8988T (cell line): Measurements from ENCODE around the gene ATAD3C.
A peak's percentile ranks its signal among the peaks of the same experiment; 100 is the strongest.
"Not testable (repeated sequence)": the region's sequence is repeated elsewhere in the genome, so short reads cannot be mapped to it uniquely, and the experiment has no call there.

Experiments used
- DNase-seq: peaks from one replicate; pipeline ENCODE4 v3.0.0; 2011

ATAD3C gene

DNA sequence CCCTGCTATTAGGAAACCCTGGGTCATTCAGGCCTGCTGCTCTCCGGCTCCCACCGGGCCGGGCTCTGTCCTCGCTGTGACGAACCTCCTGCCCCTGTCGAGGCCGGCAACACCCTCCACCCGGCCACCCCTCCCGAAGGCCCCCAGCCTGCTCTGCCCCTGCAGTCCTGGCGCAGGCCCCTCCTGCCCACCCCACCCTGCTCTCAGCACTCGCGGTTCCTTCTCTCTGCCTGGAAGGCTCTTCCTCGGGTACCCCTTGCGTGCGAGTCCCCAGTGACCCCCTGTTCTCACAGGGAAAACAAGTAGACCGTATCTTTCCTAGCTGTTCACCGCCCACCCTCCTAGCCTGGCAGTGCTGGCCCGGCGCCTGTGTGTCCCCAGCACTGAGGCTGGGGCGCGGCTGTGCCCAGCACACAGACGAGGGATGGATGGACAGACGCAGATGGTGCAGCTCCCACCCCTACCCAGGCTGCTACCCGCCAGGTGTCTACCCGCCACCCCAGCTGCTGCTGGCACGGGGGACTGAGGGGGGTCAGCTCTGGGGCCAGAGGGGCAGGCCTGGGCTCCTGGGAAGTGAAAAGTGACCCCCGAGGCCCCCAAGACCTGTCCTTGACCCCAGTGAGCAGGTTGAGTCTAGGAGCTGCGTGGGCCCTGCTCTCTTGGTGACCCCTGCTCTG, 17.1 kb upstream of the ATAD3C start:
- no peak for DNase-seq

DNA sequence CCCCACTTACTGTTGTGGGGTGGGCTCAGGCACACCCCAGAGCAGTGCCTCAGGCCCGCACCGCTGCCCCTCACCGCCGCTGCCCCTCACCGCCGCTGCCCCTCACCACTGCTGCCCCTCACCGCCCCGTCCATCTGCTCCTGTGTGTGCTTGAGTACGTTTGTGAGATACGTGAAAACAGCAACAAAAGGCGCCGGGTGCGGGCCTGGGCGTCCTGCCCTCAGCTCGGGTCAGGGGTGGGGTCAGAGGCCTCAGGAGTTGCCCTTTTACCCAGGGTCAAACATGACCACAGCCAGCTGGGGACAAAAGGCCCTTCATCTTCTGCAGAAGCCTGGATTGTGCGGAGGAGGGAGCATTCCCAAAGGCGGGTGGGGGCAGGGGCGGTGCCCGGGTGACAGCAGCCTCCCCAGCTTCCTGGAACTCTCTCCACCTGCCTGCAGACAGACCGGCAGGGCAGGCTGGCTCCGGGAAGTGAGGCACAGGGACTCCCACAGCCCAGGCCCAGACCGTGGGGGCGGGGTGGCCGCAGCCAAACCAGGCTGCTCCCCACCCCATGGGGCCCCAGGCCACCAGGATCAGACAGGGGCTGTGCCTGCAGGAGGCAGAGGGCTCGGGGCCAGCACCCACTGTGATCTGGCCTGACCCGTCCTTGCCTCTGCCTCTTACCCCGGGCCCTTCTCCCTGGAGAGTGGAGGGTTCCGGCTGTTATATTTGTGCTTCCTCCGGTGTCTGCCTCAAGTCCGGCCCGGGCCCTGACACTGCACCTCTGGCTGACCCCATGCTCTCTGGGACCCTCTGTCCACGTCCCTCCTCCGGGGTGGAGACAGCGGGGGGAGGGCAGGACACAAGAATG, 16.3 kb upstream of the ATAD3C start:
- DNase-seq, result peak; percentile 81

- peak; percentile 61 for DNase-seq
Measured at GRCh38 chr1:1433804-1434130, 15.7 kb upstream of the ATAD3C start.

DNA sequence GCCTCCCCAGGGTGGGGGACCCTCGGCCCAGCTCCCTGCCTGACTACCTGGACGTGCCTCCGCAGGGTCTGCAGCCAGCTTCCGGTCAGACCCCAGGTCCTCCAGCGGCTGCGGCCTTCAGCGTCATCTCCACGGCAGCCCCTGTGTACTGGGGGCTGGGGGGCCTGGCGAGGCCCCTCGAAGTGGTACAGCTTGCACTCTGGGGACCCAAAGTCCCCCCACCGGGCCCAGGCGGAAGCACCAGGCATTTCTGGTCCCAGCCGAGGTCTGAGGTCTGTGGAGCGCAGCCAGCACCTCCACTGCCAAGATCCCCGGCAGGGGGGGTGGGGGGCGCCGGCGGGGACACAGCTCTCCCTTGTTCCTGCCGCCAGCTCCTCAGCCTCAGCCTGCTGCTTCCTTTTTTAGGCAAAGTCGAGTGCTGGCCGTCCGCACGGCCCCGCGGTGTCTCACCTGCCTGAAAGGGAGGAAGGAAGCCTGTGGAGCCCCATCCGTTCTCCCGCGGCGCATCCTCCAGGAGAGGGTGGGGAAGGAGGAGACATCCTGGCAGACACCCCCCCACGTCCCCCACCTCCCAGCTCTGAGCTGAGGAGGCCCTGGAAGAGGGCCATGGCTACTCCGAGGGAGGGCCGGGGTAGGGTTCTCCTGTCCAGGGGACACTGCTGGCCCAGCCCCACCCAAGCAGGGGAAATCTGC, 15.2 kb upstream of the ATAD3C start:
- peak; percentile 54 for DNase-seq

- peak; percentile 38 for DNase-seq
Measured at GRCh38 chr1:1434824-1435105, 14.7 kb upstream of the ATAD3C start.

- peak; percentile 69 for DNase-seq
Measured at GRCh38 chr1:1435106-1435903, 14.2 kb upstream of the ATAD3C start, which contains the start of gene VWA1. VWA1 (plus strand) TSS chr1:1435690; CDS start chr1:1435749, 59 bp downstream.

DNA sequence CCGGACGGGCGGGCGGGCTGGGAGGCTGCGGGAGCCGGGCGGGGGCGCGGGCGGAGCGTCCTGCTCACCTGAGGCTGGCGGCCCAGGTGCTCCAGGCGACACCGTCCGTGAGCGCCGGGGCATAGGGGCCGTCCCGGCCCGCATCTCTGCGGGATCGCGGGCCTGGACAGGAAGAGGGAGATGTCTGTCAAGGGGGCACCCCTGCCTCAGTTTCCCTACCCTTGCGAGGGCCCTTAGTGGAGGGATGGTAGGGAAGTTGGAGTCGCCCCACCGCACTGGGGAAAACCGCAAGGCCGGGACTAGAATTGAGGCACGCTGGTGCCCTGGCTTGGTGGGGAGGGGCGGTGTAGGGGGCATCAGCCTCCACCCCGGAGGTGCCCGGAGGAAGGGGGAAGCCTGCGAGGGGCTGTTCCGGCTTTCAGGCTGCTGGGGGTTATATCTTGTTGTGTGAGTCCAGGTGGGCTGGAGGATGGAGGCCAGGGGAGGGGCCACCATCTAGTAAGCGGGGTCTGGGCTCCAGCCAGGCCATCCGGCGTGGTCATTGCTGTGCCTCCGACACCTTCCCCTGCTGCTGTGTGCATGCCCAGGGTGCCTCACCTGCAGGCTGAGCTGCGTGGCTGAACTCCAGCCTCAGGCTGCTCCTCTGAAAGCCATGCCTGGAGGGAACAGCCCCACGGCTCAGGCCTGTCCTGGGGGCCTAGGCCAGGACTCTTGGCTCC, 13.4 kb upstream of the ATAD3C start:
- DNase-seq, result peak; percentile 79

- no peak for DNase-seq
Measured at GRCh38 chr1:1436630-1437032, 12.9 kb upstream of the ATAD3C start.

GRCh38 chr1:1437033-1437903, 12.2 kb upstream of the ATAD3C start:
- peak; percentile 59 for DNase-seq

DNA sequence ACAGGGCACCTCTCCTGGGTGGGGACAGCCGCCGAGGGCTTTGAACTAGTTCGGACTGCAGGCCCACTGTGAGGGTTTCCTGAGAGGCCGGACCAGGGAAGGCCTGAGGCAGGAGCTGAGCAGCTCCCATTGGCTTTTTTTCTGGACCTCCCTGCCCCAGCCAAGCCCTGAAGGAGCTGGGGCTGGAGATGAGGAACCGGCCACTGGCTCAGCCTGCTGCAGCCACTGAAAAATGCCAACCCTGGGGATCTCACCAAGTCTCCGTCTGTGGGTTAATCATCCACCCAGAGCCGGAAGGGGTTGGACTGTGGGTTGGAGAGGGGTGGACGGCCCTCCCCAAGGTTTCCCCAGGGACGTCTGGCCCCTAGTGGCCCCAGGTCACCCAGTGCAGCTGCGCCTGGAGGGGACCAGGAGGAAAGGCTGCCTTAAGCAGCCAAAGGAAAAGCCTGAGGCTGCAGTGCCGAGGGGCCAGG, 11.5 kb upstream of the ATAD3C start:
- DNase-seq, result peak; percentile 69

DNA sequence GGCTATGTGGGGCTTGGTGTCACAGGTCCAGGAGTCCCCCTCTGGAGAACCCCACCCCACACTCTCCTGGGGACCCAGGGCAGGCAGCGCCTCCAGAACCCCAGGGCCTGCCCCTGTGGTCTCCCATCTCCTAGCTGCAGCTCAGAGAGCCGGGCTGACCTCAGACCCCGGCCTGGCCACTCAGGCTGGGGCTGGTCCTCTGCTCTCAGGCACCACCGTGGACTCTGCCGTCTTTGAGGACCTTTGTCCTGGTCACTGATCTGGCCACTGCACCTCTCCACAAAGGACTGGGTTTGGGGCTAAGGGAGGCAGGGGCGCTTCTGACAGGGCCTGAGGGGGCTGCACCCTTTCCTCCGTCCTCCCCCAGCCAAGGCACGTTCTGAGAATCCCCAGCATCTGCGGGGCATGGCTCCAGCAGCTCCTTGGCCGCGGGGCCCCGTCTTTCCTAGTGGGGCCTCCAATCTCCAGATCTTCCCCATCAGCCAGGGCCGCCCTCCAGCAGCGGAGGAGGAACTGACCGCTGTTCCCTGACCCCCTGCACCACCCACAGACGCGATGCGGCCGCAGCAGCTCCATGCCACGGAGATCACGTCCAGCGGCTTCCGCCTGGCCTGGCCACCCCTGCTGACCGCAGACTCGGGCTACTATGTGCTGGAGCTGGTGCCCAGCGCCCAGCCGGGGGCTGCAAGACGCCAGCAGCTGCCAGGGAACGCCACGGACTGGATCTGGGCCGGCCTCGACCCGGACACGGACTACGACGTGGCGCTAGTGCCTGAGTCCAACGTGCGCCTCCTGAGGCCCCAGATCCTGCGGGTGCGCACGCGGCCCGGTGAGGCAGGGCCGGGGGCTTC, 10.7 kb upstream of the ATAD3C start:
- peak; percentile 30 for DNase-seq

- peak; percentile 33 for DNase-seq
Measured at GRCh38 chr1:1439546-1440261, 9.8 kb upstream of the ATAD3C start.

GRCh38 chr1:1440262-1441001, 9.1 kb upstream of the ATAD3C start:
- DNase-seq, result peak; percentile 33

DNA sequence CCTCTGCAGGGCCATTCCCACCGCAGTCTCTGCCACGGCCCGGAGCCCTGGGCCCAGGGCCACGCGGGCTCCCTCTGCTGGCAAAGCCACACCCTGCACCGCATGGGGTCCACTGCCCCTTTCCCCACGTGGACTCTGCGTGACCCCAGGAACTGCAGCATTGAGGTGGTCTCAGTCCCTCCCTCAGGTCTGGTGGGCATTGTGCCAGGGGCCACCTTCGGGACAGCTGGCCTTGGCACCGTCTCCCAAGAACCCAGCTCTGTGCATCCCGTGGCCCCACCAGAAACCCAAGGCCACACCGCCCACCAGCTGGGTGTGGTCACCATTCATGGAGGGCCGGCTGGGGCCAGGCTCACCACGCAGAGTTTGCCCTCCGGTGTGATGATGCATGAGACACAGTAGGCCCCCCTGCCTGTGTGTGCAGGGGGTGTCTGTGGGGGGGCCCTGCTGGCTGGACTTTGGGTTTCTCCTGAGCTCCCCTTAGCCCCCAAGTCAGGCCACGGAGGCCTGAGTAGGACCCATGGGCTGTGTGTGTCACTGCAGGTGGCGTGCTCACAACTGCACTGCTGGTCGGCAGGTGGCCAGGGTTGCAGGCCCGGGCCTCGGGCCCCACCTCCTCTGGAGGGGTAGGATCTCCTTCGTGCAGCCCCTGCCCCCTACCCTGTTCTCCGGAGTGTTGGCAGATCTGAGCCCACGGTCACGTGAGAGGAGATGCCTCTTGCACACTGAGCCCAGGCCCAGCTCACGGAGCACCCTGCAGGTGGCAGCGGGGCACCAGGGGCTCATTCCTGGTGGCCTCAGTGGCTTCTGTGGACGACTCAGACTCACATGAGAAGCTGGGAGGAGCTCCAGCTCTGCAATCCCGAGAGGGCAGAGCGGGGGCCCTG, 8.2 kb upstream of the ATAD3C start:
- peak; percentile 98 for DNase-seq

- DNase-seq, result no peak
Measured at GRCh38 chr1:1442069-1442770, 7.3 kb upstream of the ATAD3C start.

DNA sequence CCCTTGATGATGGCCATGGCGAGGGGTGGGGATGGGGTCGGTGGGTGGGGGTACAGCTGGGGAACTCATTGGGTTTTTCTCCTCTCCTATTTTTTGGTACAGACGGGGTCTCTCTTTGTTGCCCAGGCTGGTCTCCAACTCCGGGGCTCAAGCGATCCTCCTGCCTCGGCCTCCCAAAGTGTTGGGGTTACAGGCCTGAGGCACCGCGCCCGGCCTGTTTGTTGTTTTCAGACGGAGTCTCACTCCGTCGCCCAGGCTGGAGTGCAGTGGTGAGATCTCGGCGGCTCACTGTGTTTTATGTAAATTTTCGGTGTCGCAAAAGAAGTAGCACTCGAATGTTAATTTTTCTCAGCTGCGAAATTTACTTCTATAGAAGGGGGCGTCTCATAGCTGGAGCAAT, 2.9 kb upstream of the ATAD3C start:
- not testable (repeated sequence) for DNase-seq

DNA sequence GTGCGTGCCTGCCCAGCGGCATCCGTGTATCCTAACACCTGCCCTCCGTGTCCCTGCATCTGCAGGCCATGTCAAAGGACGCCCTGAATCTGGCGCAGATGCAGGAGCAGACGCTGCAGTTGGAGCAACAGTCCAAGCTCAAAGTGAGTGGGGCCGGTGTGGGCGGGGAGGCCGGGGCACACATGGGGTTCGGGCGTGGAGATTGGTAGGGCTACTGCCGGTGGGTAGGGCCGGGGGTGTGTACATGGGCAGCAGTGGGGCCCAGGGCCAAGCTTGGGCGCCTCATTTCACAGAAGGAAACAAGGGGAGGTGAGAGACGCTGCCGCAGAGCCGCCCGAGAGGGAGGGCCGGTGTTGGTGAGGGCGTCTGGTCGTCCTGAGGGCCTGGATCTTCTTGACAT, 1.1 kb downstream of the ATAD3C start:
- DNase-seq, result not testable (repeated sequence)
